Measurements from ENCODE around the gene PRCD.

DNA sequence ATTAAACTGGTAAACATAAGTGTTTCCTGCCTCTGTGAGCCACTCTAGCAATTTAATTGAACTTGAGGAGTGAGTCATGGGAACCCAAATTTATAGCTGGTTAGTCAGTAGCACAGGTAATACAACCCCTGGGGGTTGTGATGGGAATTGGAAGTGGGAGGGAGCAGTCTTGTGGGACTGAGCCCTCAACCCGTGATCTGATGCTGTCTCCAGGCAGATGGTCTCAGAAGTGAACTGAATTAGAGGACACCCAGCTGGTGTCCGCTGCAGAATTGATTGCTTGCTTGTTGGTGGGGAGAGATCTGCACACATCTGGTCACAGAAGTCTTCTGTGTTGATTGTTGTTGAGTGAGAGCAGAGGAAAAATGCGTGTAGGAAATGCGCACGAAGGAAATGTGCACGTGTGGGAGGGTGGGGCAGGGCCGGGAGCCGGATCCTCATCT is 53.6 kb downstream of the PRCD start:
- TF ChIP-seq, protein P1, sequence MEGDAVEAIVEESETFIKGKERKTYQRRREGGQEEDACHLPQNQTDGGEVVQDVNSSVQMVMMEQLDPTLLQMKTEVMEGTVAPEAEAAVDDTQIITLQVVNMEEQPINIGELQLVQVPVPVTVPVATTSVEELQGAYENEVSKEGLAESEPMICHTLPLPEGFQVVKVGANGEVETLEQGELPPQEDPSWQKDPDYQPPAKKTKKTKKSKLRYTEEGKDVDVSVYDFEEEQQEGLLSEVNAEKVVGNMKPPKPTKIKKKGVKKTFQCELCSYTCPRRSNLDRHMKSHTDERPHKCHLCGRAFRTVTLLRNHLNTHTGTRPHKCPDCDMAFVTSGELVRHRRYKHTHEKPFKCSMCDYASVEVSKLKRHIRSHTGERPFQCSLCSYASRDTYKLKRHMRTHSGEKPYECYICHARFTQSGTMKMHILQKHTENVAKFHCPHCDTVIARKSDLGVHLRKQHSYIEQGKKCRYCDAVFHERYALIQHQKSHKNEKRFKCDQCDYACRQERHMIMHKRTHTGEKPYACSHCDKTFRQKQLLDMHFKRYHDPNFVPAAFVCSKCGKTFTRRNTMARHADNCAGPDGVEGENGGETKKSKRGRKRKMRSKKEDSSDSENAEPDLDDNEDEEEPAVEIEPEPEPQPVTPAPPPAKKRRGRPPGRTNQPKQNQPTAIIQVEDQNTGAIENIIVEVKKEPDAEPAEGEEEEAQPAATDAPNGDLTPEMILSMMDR (IDR thresholded peaks at IDR 0.05) = no peak
- TF ChIP-seq POLR2A (IDR thresholded peaks at IDR 0.05) = no peak

Data from testis (tissue), 2 donors.